Dendritic cell treated with granulocyte-macrophage colony-stimulating factor and Interleukin-4, amounts not matched to agents 40 ng/mL and 50 ng/mL, for 4 days (primary cell): ENCODE measurements around the gene CPA5.
"Not testable (repeated sequence)": the region's sequence is repeated elsewhere in the genome, so short reads cannot be mapped to it uniquely, and the experiment has no call there.

Source experiments
- H3K27ac Mint-ChIP-seq: one replicate; pipeline ENCODE4 v1.8.0; 2022; ENCODE audit warnings: mild to moderate bottlenecking, mixed read lengths
- H3K27me3 Mint-ChIP-seq: one replicate; pipeline ENCODE4 v1.8.0; 2022; ENCODE audit warnings: mild to moderate bottlenecking, mixed read lengths
- H3K36me3 Mint-ChIP-seq: one replicate; pipeline ENCODE4 v1.8.0; 2022; ENCODE audit warnings: low read depth, mixed read lengths
- H3K4me1 Mint-ChIP-seq: one replicate; pipeline ENCODE4 v1.8.0; 2022; ENCODE audit warnings: low read depth, mixed read lengths
- H3K4me3 Mint-ChIP-seq: one replicate; pipeline ENCODE4 v1.8.0; 2022; ENCODE audit warnings: mild to moderate bottlenecking, moderate library complexity, mixed read lengths
- H3K9me3 Mint-ChIP-seq: one replicate; pipeline ENCODE4 v1.8.0; 2022; ENCODE audit warnings: mixed read lengths
- intact Hi-C: fragments of 100-400 bp; cut with micrococcal nuclease; formaldehyde crosslinking; loops from one replicate; pipeline ENCODE4 v1.15.0; 2022

The CPA5 gene

DNA sequence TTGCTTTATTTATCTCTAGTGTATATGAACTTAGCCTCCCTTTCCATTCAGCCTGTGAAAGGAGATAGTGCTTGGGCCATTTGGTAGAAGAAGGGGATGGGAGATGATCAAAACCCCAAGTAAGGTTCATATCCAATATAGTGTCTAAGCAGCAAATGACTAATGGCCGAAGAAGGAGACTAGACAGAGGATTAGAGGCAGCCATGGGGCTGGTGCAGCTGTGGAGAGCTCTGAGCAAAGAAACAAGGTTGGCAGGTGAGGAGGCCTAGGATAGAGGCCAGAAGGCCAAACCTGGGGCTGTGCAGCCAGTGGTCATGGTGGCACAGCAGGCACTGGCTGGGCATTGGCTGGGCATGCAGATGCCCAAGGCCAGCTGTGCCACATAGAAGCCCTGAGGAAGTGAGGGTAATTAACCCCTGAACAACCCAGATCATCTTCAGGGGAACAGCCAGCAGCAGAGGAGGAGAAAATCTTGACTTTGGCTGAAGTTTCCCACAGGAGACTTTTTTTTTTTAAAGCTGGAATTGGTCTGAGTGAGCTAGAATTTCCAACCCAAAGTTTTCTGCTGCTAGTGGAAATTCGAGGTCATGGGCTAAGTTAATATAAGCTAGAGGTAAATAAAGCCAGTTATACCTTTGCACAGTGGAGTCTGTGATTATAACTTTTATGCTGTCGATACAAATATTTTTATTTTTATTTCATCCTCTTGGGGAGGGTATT is 25.4 kb downstream of the CPA5 start:
- intact Hi-C loops = no loop called here
- no peaks in the 10 kb centered on the region for H3K27me3 Mint-ChIP-seq

DNA sequence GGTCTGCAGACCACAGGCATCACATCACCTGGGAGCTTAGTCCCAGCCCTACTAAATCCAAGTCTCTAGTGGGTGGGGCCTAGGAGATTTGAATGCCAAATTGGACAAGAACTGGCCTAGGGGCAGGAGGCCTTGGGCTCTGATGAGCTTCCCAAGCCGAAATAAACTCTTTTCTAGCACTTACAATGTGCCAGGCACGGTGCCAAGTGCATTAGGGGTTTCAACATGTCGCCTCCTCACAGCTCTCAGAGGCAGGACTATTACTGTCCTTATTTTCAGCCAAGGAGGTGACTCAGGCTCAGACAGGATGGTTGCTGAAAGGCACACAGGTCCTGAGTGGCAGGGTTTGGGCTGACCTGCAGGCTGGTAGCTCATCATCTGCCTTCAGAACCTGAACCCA is 26.4 kb downstream of the CPA5 start:
- Mint-ChIP-seq H3K9me3 (peaks cover 3% of the 10 kb centered on the region), H3K36me3 (no peaks in the 10 kb centered on the region), H3K27ac (no peak overlapping the region), H3K27me3 (no peaks in the 10 kb centered on the region), H3K4me1 (peaks cover 14% of the 10 kb centered on the region), H3K4me3 (no peak overlapping the region)
- intact Hi-C loops = no loop called here

More for the DNA sequence above, 25.4 kb downstream of the CPA5 start:
- H3K4me1 Mint-ChIP-seq = peaks cover 14% of the 10 kb centered on the region
- no peak overlapping the region for H3K27ac Mint-ChIP-seq
- H3K9me3 Mint-ChIP-seq = no peaks in the 10 kb centered on the region
- no peaks in the 10 kb centered on the region for H3K36me3 Mint-ChIP-seq
- H3K4me3 Mint-ChIP-seq = no peak overlapping the region

DNA sequence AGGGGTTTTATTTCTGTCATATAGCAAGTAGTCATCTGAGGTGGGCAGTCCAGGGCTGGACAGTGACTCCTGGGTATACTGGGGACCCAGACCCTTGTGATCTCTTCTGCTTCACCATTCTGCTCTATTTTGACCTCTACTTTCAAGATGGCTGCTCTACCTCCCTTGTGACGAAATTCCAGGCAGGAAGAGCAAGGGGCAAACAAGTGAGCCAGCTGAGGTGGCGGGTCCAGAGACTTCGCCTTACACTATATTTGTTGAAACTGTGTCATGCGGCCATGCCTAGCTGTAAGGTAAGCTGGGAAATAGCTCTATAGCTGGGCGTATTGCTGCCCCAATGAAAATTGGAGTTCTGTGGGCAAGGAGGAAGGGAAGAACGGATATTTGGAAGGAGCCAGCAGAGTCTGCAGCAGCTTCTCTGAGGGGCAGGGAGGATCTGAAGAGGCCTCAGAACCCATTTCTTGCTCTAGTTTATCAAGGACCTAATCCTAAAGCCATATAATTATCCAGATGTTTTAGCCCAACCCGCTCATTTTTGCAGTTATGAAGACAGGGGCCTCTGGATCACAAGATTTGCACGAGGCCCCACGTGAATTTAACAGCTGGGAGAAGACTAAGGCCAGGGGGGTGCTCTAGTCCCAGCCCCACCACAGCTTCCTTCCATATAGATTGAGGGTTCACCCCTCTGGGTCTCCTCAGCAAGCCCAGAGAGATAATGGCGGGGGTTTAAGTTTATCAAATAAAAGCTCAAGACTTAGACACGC is 28.0 kb downstream of the CPA5 start:
- peaks cover 12% of the 10 kb centered on the region for H3K9me3 Mint-ChIP-seq
- intact Hi-C loops = no loop called here
- no peaks in the 10 kb centered on the region for H3K36me3 Mint-ChIP-seq
- H3K4me3 Mint-ChIP-seq = no peak overlapping the region
- H3K27me3 Mint-ChIP-seq = no peaks in the 10 kb centered on the region
- no peak overlapping the region for H3K27ac Mint-ChIP-seq
- H3K4me1 Mint-ChIP-seq = peaks cover 14% of the 10 kb centered on the region

DNA sequence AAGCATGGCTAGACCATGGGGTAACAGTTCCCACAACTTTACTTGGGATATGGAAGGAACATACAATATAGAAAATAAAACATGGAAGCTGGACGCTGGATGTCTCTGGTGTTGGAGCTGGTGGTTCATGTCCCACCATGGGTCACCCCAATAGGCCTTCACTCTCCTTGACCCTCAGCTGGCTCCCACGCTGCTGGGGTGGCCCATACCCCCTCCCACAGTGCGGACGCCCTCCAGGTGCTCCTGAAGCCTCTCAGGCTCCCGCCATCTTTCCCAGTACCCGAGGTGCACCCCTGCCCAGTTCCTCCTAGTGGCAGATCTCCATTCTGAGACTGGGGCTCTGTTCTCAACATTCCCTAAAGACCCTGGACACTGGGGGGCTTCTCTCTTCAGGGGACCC is 29.9 kb downstream of the CPA5 start:
- no peaks in the 10 kb centered on the region for H3K27me3 Mint-ChIP-seq
- H3K27ac Mint-ChIP-seq = no peak overlapping the region
- H3K9me3 Mint-ChIP-seq = peaks cover 12% of the 10 kb centered on the region
- H3K4me1 Mint-ChIP-seq = peaks cover 6% of the 10 kb centered on the region
- intact Hi-C loops = no loop called here
- H3K36me3 Mint-ChIP-seq = no peaks in the 10 kb centered on the region
- no peak overlapping the region for H3K4me3 Mint-ChIP-seq

DNA sequence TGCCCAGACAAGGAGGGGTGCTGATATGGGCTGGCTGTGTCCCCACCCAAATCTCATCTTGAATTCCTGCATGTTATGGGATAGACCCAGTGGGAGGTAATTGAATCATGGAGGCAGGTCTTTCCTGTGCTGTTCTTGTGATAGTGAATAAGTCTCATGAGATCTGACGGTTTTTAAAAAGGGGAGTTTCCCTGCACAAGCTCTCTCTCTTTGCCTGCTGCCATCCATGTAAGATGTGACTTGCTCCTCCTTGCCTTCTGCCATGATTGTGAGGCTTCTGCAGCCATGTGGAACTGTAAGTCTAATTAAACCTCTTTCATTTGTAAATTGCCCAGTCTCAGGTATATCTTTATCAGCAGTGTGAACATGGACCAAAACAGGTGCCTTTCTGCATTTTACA is 31.8 kb downstream of the CPA5 start:
- H3K4me3 Mint-ChIP-seq, H3K4me1 Mint-ChIP-seq, intact Hi-C loops, H3K36me3 Mint-ChIP-seq, H3K27me3 Mint-ChIP-seq, H3K27ac Mint-ChIP-seq: not testable (repeated sequence)
- H3K9me3 Mint-ChIP-seq = peaks cover 12% of the 10 kb centered on the region

DNA sequence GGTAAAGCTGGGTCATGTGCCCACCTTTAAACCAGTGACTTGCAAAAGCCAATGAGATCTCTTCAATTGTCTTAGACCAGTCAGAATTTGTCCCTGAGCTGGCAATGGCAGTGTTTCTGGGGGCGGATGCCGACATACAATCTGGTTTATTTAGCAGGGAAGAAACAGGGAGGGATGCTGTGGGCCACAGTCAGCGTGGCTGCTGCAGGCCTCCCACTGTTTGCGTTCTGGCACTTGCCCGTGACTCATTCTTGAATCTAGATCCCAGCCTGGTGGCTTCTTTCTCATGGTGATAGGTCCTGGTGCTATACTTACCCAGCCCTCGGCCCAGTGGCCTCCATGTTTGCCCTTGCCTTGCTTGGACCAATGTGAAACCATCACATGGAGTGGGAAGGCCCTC is 32.6 kb downstream of the CPA5 start:
- Mint-ChIP-seq H3K27ac (no peak overlapping the region), H3K4me1 (no peaks in the 10 kb centered on the region), H3K36me3 (no peaks in the 10 kb centered on the region), H3K9me3 (peaks cover 12% of the 10 kb centered on the region), H3K27me3 (no peaks in the 10 kb centered on the region), H3K4me3 (no peak overlapping the region)
- intact Hi-C loops = no loop called here

DNA sequence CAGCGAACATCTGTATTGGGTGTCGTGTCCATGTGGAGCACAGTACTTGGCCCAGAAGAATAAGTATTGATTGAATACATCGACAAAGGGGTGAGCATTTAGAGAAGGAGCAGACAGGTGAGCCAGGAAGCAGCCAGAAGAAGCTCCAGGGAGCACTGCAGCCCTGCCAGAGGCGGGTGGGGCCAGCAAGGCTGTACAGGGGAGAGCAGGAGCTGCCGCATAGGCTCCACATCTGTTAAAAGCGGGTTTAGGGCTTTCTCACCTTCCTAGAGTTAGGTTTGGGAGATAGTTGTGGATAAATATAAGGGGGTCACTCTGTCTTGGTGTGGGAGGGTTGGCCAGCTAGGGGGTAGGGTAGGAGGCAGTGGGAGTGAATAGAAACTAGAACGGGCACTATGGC is 34.4 kb downstream of the CPA5 start:
- peaks cover 1% of the 10 kb centered on the region for H3K4me1 Mint-ChIP-seq
- H3K36me3 Mint-ChIP-seq = no peaks in the 10 kb centered on the region
- H3K27me3 Mint-ChIP-seq = no peaks in the 10 kb centered on the region
- peaks cover 12% of the 10 kb centered on the region for H3K9me3 Mint-ChIP-seq
- no peak overlapping the region for H3K27ac Mint-ChIP-seq
- no peak overlapping the region for H3K4me3 Mint-ChIP-seq
- intact Hi-C loops = no loop called here

DNA sequence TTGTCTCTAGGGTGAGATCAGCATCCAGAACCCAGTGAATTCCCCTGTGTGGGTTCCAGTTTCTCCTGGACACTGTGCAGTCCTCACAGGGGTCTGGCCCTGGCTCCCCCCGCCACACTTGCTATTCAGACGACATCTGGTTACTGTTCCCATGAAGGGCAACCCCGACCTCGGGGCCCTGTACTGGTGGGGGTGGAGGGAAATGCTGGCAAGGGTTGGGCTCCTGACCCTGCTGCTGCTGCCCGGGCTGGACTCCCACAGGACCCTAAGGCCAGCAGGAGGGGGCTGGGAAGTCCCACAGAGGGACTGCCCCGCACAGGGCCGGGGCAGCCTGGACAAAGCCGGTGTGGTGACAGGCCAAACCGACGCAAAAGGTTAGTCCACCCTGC is 34.9 kb downstream of the CPA5 start:
- Mint-ChIP-seq H3K4me3 (no peak overlapping the region), H3K36me3 (no peaks in the 10 kb centered on the region), H3K4me1 (peaks cover 6% of the 10 kb centered on the region), H3K9me3 (peaks cover 12% of the 10 kb centered on the region), H3K27me3 (no peaks in the 10 kb centered on the region), H3K27ac (no peak overlapping the region)
- intact Hi-C loops = no loop called here

DNA sequence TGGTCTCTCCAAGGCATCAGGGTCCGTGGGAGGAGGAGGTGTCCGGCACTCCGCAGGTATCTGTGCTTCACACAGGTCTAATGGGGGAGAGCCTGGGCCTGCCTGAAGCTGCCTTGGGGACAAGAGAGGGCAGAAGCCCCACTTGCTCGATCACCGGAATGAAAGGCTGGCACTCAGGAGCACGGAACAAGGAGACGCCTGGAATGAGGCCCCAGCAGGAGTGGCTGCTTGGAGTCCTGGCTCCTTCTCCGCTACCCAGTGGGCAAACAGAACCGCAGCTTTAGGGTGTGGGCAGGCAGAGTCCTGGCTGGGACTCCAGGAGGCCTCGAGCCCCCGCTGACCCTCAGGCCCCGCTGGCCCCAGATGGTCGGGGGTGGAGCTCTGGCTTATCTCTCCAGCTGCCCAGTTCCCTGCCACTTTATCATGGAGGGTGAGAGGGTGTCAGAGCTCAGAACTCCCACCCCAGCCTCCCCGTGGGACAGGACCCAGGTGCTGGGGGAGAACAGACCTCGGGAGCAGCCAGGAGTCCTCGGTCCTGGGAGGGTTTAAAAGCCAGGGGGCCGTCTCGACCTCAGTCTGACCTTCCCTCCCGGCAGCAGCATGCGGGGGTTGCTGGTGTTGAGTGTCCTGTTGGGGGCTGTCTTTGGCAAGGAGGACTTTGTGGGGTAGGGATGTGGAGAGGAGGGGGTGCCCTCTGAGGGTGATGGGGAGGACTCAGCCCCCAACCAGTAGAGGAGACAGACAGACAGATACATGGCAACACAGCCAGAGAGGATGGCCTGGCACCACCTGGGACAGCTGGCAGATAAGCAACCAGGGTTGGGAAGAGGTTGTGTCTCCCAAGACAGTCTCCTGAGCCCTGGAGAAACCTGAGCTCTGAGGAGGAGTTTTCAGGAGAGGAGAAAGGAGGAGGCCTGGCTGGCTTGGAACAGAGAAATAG is 35.6 kb downstream of the CPA5 start, which contains the start of gene CPA1:
CPA1 (plus strand) TSS at position 574 of the 940 bp plus-strand sequence; CDS start at position 601, 27 bp downstream.
- intact Hi-C loops = no loop called here
- Mint-ChIP-seq H3K4me1 (peaks cover 12% of the 10 kb centered on the region), H3K4me3 (no peak within 1 kb of the TSS), H3K9me3 (peaks cover 12% of the 10 kb centered on the region), H3K27ac (no peak within 1 kb of the TSS), H3K27me3 (no peaks in the 10 kb centered on the region), H3K36me3 (no peaks in the 10 kb centered on the region)

DNA sequence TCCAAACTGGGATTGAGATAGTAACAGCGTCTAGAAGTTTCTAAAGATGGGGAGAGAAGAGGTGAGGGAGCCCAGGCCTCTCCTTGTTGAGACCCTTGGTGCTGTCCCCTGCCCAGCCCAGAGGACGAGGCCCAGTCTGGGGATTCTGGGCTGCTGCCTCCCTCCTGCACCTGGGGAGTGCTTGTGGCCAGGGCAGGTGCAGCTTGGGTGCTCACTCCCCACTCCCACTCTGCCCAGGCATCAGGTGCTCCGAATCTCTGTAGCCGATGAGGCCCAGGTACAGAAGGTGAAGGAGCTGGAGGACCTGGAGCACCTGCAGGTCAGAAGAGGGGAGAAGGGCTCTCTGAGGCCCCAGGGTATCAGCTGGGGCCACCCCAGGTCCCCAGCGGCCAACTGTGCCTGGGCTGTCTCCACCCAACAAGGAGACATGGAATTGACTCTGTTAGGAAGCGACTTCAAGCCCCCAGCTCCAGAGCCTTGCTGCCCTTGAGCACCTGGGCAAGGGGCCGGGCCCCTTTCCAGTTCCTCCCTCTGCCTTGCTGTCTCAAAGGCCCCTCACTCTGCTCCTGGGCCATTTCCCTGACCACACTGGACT is 36.3 kb downstream of the CPA5 start:
- Mint-ChIP-seq H3K27me3 (no peaks in the 10 kb centered on the region), H3K4me3 (no peak overlapping the region), H3K36me3 (no peaks in the 10 kb centered on the region), H3K9me3 (peaks cover 10% of the 10 kb centered on the region), H3K27ac (no peak overlapping the region), H3K4me1 (peaks cover 12% of the 10 kb centered on the region)
- intact Hi-C loops = no loop called here

DNA sequence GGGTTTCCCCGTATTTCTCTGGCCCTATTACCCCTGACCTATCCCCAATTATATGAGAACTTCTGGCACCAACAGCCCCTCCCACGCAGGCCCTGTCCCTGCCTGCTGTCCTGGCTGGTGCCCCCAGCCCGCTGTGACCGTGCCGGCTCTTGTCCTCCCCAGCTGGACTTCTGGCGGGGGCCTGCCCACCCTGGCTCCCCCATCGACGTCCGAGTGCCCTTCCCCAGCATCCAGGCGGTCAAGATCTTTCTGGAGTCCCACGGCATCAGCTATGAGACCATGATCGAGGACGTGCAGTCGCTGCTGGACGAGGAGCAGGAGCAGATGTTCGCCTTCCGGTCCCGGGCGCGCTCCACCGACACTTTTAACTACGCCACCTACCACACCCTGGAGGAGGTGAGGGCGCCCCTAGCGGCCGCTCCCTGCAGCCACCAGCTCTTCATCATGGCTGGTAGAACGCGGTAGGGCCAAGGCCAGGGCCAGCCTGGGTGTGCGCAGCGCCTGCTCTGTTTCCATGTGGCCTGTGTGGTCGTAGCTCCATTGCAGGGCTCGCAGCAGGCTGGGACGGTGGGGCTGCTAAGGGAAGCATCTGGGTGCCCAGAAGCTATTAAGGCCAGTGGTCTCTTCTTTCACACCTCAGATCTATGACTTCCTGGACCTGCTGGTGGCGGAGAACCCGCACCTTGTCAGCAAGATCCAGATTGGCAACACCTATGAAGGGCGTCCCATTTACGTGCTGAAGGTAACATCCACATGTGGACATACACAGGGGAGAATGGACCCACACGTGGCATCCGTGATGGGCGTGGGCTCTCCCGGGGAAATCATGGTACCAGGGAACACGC is 37.1 kb downstream of the CPA5 start:
- Mint-ChIP-seq H3K27me3 (no peaks in the 10 kb centered on the region), H3K4me1 (peaks cover 12% of the 10 kb centered on the region), H3K9me3 (peaks cover 2% of the 10 kb centered on the region), H3K27ac (no peak overlapping the region), H3K36me3 (no peaks in the 10 kb centered on the region), H3K4me3 (no peak overlapping the region)
- intact Hi-C loops = no loop called here

DNA sequence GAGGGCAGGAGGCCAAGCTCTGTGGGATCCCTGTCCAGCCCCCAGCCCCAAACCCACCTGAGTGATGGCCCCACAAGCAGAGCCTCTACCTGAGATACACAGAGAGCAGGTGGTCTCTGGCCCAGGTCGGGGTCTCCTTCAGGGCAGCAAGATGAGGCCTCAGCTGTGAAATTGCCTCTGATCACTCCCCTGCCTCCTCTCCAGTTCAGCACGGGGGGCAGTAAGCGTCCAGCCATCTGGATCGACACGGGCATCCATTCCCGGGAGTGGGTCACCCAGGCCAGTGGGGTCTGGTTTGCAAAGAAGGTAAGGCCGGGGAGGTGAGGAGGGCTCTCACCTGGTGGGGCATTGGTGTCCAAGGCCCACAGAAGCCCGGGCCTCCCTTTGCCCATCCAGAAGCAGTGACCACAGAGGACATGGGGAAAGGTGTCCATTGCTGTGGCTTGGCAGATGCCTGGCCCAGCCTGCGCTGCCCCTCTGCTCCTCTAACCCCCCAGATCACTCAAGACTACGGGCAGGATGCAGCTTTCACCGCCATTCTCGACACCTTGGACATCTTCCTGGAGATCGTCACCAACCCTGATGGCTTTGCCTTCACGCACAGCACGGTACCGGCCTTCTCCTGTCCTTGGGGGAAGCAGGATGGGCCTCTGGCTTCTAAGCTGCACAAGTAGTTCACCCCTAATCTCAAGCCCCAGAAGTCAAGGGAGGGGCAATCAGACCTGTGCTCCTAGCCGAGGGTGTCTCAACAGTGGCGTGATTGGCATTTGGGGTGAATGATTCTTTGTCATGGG is 38.8 kb downstream of the CPA5 start:
- no peaks in the 10 kb centered on the region for H3K9me3 Mint-ChIP-seq
- H3K36me3 Mint-ChIP-seq = no peaks in the 10 kb centered on the region
- peaks cover 1% of the 10 kb centered on the region for H3K27me3 Mint-ChIP-seq
- intact Hi-C loops = no loop called here
- H3K4me1 Mint-ChIP-seq = peaks cover 18% of the 10 kb centered on the region
- H3K27ac Mint-ChIP-seq = no peak overlapping the region
- H3K4me3 Mint-ChIP-seq = no peak overlapping the region
